Tibial nerve (tissue), 4 donors: ENCODE results near the gene MGLL. TPM values are rescaled to one million over a fixed set of nuclear protein-coding genes. Genes with fewer than 3 reads are reported as not detected.
A peak's percentile ranks its signal among the peaks of the same experiment; 100 is the strongest.

ENCODE experiments used
- DNase-seq, 2 donors: peaks; one replicate each; pipeline ENCODE4 v3.0.0-alpha.2; 2019; ENCODE audit warnings: low spot score in 2 of 2
- H3K27ac ChIP-seq, 4 donors: fragments of 200-600 bp; sonication (generic) in 3 of 4; one replicate each; pipeline ENCODE4 v1.5.1; 2017 to 2019; ENCODE audit warnings: mild to moderate bottlenecking in 1 of 4
- H3K27me3 ChIP-seq, 2 donors: fragments of 200-600 bp; sonication (generic) in 1 of 2; one replicate each; pipeline versions ENCODE4 v1.5.1 to v1.6.0; 2017 to 2019
- H3K36me3 ChIP-seq, 3 donors: fragments of 200-600 bp; sonication (generic); one replicate each; pipeline ENCODE4 v1.5.1; 2018 to 2019
- H3K4me1 ChIP-seq, 4 donors: fragments of 200-600 bp; sonication (generic) in 3 of 4; one replicate each; pipeline ENCODE4 v1.5.1; 2017 to 2019
- H3K4me3 ChIP-seq, 4 donors: fragments of 200-600 bp; sonication (generic) in 3 of 4; one replicate each; pipeline ENCODE4 v1.5.1; 2017 to 2019; ENCODE audit warnings: mild to moderate bottlenecking in 1 of 4, moderate library complexity in 1 of 4
- H3K9me3 ChIP-seq, 4 donors: fragments of 200-600 bp; sonication (generic) in 3 of 4; one replicate each; pipeline ENCODE4 v1.5.1; 2017 to 2019
- CTCF ChIP-seq, 5 experiments: fragments of 200-600 bp in 3 of 5; fragments of 450-650 bp in 2 of 5; sonication (generic) in 3 of 5; IDR thresholded peaks; one replicate each; pipeline ENCODE4 v1.5.1; 2016 to 2019; ENCODE audit warnings: antibody characterized with exemption in 5 of 5, mild to moderate bottlenecking in 3 of 5, moderate library complexity in 2 of 5
- EP300 ChIP-seq, 2 donors: sonication (generic); formaldehyde crosslinking; IDR thresholded peaks; one replicate each; pipeline ENCODE4 v1.6.1; 2017; ENCODE audit warnings: antibody characterized with exemption in 2 of 2, mild to moderate bottlenecking in 1 of 2
- POLR2A ChIP-seq, 2 donors: fragments of 450-650 bp; IDR thresholded peaks; one replicate each; pipeline ENCODE4 v1.6.1; 2017; ENCODE audit warnings: antibody characterized with exemption in 2 of 2, mild to moderate bottlenecking in 2 of 2, moderate library complexity in 2 of 2
- WGBS, 2 donors: methylation state at CpG; one replicate each; pipeline ENCODE4 v1.1.5; 2018; 5-methylcytosine and 5-hydroxymethylcytosine counted together
- total RNA-seq, 4 donors: library from RNA; depleted of rRNA; stranded (reverse); fragments of >200 nt; gene quantifications; one replicate each; pipeline ENCODE4 v1.1.0, GENCODE V29; 2016

MGLL gene
- total RNA-seq, 4 donors from 2014 or later = 67.5 to 96.6 (median 86.1) TPM

- no peaks in the 10 kb centered on the region for H3K27me3 ChIP-seq
- 73 to 77% methylated on average over 14 of the region's 14 CpGs for WGBS, 2 donors
- no peak for TF ChIP-seq POLR2A (IDR thresholded peaks at IDR 0.05)
- no peak for TF ChIP-seq CTCF (IDR thresholded peaks at IDR 0.05)
- no peak for TF ChIP-seq EP300 (IDR thresholded peaks at IDR 0.05)
- peaks cover 0 to 20% (median 0%) of the 10 kb centered on the region in 3 donors for H3K36me3 ChIP-seq
- no peaks in the 10 kb centered on the region for H3K9me3 ChIP-seq
- no peak for DNase-seq
- peaks cover 0 to 78% (median 8%) of the 10 kb centered on the region in 4 donors for H3K4me1 ChIP-seq
- H3K27ac ChIP-seq = no peak overlapping the region
- H3K4me3 ChIP-seq = no peak overlapping the region
Measured at GRCh38 chr3:127711021-127711695, 111.2 kb downstream of the MGLL start.

DNA sequence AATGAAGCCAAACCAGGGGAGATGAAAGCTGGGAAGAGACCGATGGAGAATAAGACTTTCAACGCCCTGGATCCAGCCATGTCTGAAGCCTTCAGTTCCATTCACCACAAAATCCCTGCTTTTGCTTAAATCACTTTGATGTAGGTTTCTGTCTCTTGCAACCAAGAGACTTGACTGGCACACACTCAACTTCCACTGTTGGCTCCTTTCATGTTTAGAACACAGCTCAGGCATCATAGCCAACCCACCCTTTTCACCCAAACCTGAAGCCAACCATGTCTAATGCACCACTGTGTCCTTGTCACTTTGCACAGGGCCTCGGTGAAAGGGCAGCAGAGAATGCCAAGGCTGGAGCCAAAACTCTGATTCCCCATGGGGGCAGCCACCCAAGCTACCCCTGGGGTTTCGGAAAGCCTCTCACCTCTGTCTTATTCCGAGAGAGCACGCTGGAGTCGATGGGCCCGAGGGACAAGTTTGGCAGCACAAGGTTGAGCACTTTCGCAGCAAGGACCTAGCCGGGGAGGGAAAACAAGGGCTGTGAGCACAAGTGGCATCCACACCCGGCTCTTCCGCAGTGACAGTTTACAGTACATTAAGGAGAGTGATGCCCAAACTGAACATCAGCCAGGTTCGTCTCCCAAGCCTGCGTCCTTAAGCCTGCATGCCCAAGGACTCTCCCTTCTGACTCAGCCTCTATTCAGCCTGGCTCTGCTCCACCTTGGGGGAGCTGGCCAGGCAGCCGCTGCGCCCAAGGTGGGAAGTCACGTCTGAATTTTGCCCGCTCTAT is 112.0 kb downstream of the MGLL start:
- Histone ChIP-seq H3K9me3 (no peaks in the 10 kb centered on the region), H3K4me1 (peaks cover 0 to 72% (median 8%) of the 10 kb centered on the region in 4 donors), H3K36me3 (peaks cover 0 to 20% (median 0%) of the 10 kb centered on the region in 3 donors), H3K27me3 (no peaks in the 10 kb centered on the region), H3K27ac (peak overlapping the region in 1 of 4 donors; percentile 74), H3K4me3 (no peak overlapping the region)
- TF ChIP-seq EP300 (IDR thresholded peaks at IDR 0.05) = no peak
- no peak for TF ChIP-seq POLR2A (IDR thresholded peaks at IDR 0.05)
- TF ChIP-seq CTCF (IDR thresholded peaks at IDR 0.05) = no peak
- no peak for DNase-seq
- WGBS, 2 donors = 87 to 91% methylated on average over 16 to 18 of the region's 18 CpGs

DNA sequence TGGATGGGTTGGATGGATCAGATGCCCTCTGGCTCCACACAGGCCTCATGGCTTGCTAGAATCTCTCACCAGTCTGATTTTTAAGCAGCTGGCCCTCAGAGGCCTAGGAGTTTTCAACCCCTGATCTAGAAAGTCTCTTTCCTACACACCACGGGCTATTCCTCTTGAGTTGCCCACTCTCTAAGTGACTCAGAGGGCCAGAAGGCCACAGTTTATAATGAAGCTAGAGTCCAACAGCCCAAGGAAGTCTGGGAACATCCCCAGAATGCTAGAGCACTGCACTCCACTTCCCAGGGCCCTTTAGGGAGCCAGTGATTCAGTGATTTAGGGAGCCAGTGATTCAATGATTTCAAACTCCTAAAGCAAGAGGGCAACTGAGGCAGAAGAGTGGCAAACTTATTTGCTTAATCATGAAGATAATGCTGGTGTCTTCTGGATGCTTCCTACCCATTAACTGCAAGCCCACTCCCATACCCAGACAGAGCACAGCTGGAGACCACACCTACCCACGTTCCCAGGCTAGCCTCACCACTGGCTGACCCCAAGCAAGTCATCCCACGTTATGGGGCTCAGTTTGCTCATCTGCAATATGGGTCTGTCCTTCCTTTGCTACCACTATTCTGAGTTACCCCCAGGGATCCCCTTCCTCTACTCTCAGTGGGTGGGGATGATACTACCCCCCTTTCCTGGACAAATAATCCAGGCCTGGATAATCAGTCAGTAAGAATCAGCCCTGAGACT is 112.8 kb downstream of the MGLL start:
- H3K27me3 ChIP-seq = no peaks in the 10 kb centered on the region
- no peak for DNase-seq
- 55 to 78% methylated on average over 3 of the region's 3 CpGs for WGBS, 2 donors
- peak overlapping the region in 2 of 4 donors; percentile 74 for H3K27ac ChIP-seq
- TF ChIP-seq CTCF (IDR thresholded peaks at IDR 0.05) (no peak), POLR2A (IDR thresholded peaks at IDR 0.05) (no peak), EP300 (IDR thresholded peaks at IDR 0.05) (no peak)
- H3K4me1 ChIP-seq = peaks cover 0 to 65% (median 8%) of the 10 kb centered on the region in 4 donors
- H3K4me3 ChIP-seq = no peak overlapping the region
- H3K36me3 ChIP-seq = peaks cover 0 to 24% (median 0%) of the 10 kb centered on the region in 3 donors
- no peaks in the 10 kb centered on the region for H3K9me3 ChIP-seq

DNA sequence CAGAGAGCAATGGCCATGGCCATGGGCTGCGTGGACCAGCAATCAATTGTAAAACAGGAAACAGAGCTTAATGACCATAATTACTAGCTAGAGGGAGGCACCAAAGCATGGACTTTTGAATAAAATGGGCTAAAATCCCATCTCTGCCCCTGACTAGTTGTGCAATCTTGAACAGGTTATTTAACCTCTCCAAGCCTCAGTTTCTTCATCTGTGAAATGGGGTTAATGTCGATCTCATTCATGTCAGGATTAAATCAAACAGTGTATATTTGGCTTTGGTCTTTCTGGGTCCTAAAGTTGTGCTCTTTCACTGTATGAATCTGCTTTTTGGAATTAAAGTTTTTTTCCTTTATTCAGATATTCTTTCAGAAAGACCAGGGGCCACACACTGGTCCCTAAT is 113.5 kb downstream of the MGLL start:
- no peak overlapping the region for H3K4me3 ChIP-seq
- H3K27me3 ChIP-seq = no peaks in the 10 kb centered on the region
- WGBS, 2 donors = 64 to 88% methylated on average over 2 of the region's 2 CpGs
- no peak for DNase-seq
- H3K36me3 ChIP-seq = peaks cover 0 to 24% (median 0%) of the 10 kb centered on the region in 3 donors
- no peaks in the 10 kb centered on the region for H3K9me3 ChIP-seq
- TF ChIP-seq POLR2A (IDR thresholded peaks at IDR 0.05) (no peak), CTCF (IDR thresholded peaks at IDR 0.05) (no peak), EP300 (IDR thresholded peaks at IDR 0.05) (no peak)
- H3K4me1 ChIP-seq = peaks cover 0 to 60% (median 8%) of the 10 kb centered on the region in 4 donors
- peak overlapping the region in 2 of 4 donors; percentile 74 for H3K27ac ChIP-seq
